Lower lobe of right lung (tissue), 2 donors: Measurements from ENCODE around the gene ANO10. TPM values are rescaled to one million over a fixed set of nuclear protein-coding genes. Genes with fewer than 3 reads are reported as not detected.

ENCODE experiments used
- ATAC-seq, 2 donors: fragments of 200-7000 bp; cut with Tn5 transposase; one replicate each; pipeline ENCODE4 v1.9.1; 2020 to 2022; ENCODE audit warnings: mild to moderate bottlenecking in 2 of 2, moderate library complexity in 2 of 2
- DNase-seq: peaks from one replicate; pipeline ENCODE4 v3.0.0-alpha.2; 2020
- H3K27ac ChIP-seq: fragments of 200-600 bp; one replicate; pipeline ENCODE4 v1.8.0; 2022
- H3K27me3 ChIP-seq: fragments of 200-600 bp; one replicate; pipeline ENCODE4 v1.8.0; 2022; ENCODE audit warnings: low read depth
- H3K36me3 ChIP-seq: fragments of 200-600 bp; one replicate; pipeline ENCODE4 v1.8.0; 2022; ENCODE audit warnings: mild to moderate bottlenecking
- H3K4me1 ChIP-seq: fragments of 200-600 bp; one replicate; pipeline ENCODE4 v1.8.0; 2022
- H3K4me3 ChIP-seq: fragments of 200-600 bp; one replicate; pipeline ENCODE4 v1.8.0; 2022; ENCODE audit warnings: mild to moderate bottlenecking
- H3K9me3 ChIP-seq: fragments of 200-600 bp; one replicate; pipeline ENCODE4 v1.8.0; 2022
- CTCF ChIP-seq: fragments of 200-600 bp; IDR thresholded peaks from one replicate; pipeline ENCODE4 v1.8.0; 2022; ENCODE audit warnings: antibody characterized with exemption, mild to moderate bottlenecking
- intact Hi-C: fragments of 100-400 bp; cut with DNase I; formaldehyde crosslinking; loops from one replicate; pipeline ENCODE4 v1.11.0; 2022
- total RNA-seq: library from RNA; stranded (reverse); fragmentation: NEBNext Ultra II Directional; extraction: Animal tissue kit (Norgen Biotek cat#: 25700); gene quantifications from one replicate; pipeline ENCODE4 v1.2.1, GENCODE V29; 2021
- donor health status: DM: no; HTN: yes; CAD: no; lungs with severe emphysema.

ANO10 gene
- total RNA-seq, 1 donor from 2014 or later = 32.3 TPM

- peak; percentile 88 to 90 for ATAC-seq
- DNase-seq = peak; percentile 61
- peaks cover 42% of the 10 kb centered on the region for H3K4me1 ChIP-seq
- no peaks in the 10 kb centered on the region for H3K36me3 ChIP-seq
- intact Hi-C loops = no loop called here
- peak overlapping the region; percentile 85 for H3K27ac ChIP-seq
- H3K27me3 ChIP-seq = no peaks in the 10 kb centered on the region
- H3K4me3 ChIP-seq = no peak overlapping the region
- H3K9me3 ChIP-seq = no peaks in the 10 kb centered on the region
- TF ChIP-seq CTCF = no peak
Observed at GRCh38 chr3:43389388-43390254, 232.2 kb downstream of the ANO10 start.

- Histone ChIP-seq H3K4me1 (peaks cover 38% of the 10 kb centered on the region), H3K27ac (peak overlapping the region; percentile 85), H3K9me3 (no peaks in the 10 kb centered on the region), H3K36me3 (no peaks in the 10 kb centered on the region), H3K4me3 (no peak overlapping the region), H3K27me3 (no peaks in the 10 kb centered on the region)
- DNase-seq = no peak
- no peak for ATAC-seq
- intact Hi-C loops = no loop called here
- TF ChIP-seq CTCF = no peak
Observed at GRCh38 chr3:43388915-43389314, 232.9 kb downstream of the ANO10 start.

GRCh38 chr3:43388175-43388574 lies 233.6 kb downstream of the ANO10 start:
- Histone ChIP-seq H3K27me3 (no peaks in the 10 kb centered on the region), H3K9me3 (no peaks in the 10 kb centered on the region), H3K4me1 (peaks cover 38% of the 10 kb centered on the region), H3K27ac (peak overlapping the region; percentile 85), H3K4me3 (no peak overlapping the region), H3K36me3 (no peaks in the 10 kb centered on the region)
- ATAC-seq (no peak), DNase-seq (no peak)
- no peak for TF ChIP-seq CTCF
- intact Hi-C loops = no loop called here

GRCh38 chr3:43379343-43379742 lies 242.5 kb downstream of the ANO10 start:
- H3K4me1 ChIP-seq = peaks cover 9% of the 10 kb centered on the region
- intact Hi-C loops = no loop called here
- ATAC-seq (no peak), DNase-seq (no peak)
- TF ChIP-seq CTCF = no peak
- H3K27me3 ChIP-seq = no peaks in the 10 kb centered on the region
- H3K9me3 ChIP-seq = no peaks in the 10 kb centered on the region
- no peak overlapping the region for H3K27ac ChIP-seq
- no peaks in the 10 kb centered on the region for H3K36me3 ChIP-seq
- H3K4me3 ChIP-seq = no peak overlapping the region

GRCh38 chr3:43378066-43378935 lies 243.5 kb downstream of the ANO10 start:
- no peaks in the 10 kb centered on the region for H3K27me3 ChIP-seq
- no peak overlapping the region for H3K4me3 ChIP-seq
- no peak for DNase-seq
- intact Hi-C loops = no loop called here
- peak; percentile 63 for TF ChIP-seq CTCF
- peaks cover 9% of the 10 kb centered on the region for H3K4me1 ChIP-seq
- H3K36me3 ChIP-seq = no peaks in the 10 kb centered on the region
- no peaks in the 10 kb centered on the region for H3K9me3 ChIP-seq
- peak; percentile 77 to 78 for ATAC-seq
- H3K27ac ChIP-seq = no peak overlapping the region
